ENCODE measurements around the gene GTF2IRD1.
A peak's percentile ranks its signal among the peaks of the same experiment; 100 is the strongest.
"Not testable (repeated sequence)": the region's sequence is repeated elsewhere in the genome, so short reads cannot be mapped to it uniquely, and the experiment has no call there.

GTF2IRD1 gene

GRCh38 chr7:74535951-74536356 lies 82.2 kb downstream of the GTF2IRD1 start:
- H3K4me3 ChIP-seq: no peak overlapping the region
- no peak overlapping the region for H3K27ac ChIP-seq

- H3K27ac ChIP-seq: peak overlapping the region in 1 of 21 experiments; percentile 2
Measured at GRCh38 chr7:74541937-74542336, 88.2 kb downstream of the GTF2IRD1 start.

GRCh38 chr7:74542558-74543117 lies 88.9 kb downstream of the GTF2IRD1 start:
- Histone ChIP-seq H3K4me3 (no peak overlapping the region), H3K27ac (peak overlapping the region in 1 of 21 experiments; percentile 2)

More at GRCh38 chr7:74541937-74542336, 88.2 kb downstream of the GTF2IRD1 start:
- not testable (repeated sequence) for H3K4me3 ChIP-seq

DNA sequence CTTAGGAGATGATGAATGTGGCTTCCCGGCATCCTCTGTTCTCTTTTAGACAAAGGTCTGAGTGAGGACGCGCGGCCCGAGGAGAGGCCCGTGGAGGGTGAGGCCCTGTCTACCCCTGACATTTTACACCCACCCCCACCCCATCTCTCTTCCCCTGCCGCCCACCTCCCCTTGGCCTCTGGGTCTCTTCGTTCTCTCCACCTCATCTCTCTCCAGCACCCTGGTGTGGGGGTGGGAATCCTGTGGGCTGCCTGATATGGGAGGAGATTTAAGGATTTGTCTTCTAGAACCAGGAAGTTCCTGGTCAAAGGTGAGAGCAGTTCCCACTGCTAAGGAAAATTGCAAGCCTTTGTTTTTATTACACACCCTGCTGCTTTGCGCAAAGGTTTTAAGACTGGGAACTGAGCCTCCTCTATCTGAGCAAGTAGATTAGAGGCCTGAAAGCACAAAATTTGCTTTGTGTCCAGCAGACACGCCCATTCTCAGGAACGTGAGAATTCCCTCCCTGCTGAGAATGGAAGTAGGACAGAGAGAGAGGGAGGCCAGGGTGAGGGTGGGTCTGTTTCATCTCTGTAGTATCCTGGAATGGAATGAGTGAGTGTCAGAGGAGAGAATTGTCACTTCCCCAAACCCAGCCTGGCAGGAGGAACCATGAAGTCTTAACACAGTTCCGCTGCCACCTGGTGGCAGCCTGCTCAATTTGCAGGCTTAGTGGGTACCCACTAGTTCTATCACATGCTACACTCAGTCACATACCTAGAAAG lies 91.2 kb downstream of the GTF2IRD1 start:
- peak overlapping the region in 5 of 21 experiments; percentile 2 to 47 (median 24) for H3K27ac ChIP-seq
- no peak overlapping the region for H3K4me3 ChIP-seq

DNA sequence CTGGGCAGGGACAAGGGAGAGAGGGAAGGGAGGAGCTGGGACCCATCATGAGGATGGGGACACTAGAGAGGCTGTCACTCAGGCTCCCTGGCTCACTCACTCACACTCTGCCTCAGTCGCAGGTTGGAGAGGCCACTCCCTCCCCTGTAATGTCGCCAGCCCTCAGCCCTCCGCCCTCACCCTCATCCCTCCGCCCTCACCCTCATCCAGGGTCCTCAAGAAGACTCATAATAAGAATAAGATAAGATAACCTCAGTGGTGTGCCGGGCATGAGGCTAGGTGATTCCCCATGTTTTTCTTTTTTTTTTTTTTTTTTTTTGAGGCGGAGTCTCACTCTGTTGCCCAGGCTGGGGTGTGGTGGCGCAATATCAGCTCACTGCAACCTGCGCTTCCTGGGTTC lies 92.2 kb downstream of the GTF2IRD1 start:
- H3K27ac ChIP-seq: no peak overlapping the region
- no peak overlapping the region for H3K4me3 ChIP-seq

GRCh38 chr7:74553596-74554012 lies 99.9 kb downstream of the GTF2IRD1 start:
- not testable (repeated sequence) for H3K4me3 ChIP-seq
- peak overlapping the region in 2 of 21 experiments; percentile 3 to 22 for H3K27ac ChIP-seq

- Histone ChIP-seq H3K27ac (peak overlapping the region in 2 of 21 experiments; percentile 3 to 9), H3K4me3 (no peak overlapping the region)
Measured at GRCh38 chr7:74554178-74554577, 100.5 kb downstream of the GTF2IRD1 start.

- no peak overlapping the region for H3K4me3 ChIP-seq
Measured at GRCh38 chr7:74560086-74560719, 106.5 kb downstream of the GTF2IRD1 start.

DNA sequence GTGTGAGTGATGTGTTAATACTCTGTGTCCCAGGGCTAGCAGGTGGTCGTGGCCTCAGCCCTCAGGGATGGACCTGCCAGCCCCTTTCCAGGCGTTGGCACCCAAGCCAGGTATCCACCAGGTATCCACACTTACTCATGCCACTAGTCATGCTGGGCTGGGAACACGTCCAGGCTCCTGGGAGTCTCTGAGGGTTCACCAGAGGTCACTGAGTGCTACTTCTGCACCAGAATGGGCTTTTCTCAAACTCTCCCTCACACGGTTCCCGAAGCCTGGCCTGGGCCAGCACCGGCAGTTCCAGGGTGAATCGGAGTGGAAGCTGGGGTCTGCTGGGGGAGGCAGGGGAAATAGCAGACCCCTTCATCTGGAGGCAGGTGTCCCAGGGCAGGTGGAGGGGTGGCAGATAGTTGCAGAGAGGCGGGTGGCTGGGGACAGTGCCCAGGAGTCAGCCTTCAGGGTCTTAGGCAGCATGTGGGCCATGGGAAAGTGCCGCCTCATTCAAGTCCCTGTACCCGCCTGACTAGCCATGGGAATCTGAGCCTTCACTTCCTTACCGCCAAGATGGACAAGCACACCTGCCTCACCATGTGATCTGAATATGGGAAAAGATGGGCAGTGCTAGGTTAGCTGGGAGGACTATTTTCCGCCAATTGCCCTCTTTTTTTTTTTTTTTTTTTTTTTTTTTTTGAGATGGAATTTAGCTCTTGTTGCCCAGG lies 108.3 kb downstream of the GTF2IRD1 start:
- no peak overlapping the region for H3K27ac ChIP-seq
- no peak overlapping the region for H3K4me3 ChIP-seq

More at GRCh38 chr7:74560086-74560719, 106.5 kb downstream of the GTF2IRD1 start:
- H3K27ac ChIP-seq: no peak overlapping the region

GRCh38 chr7:74563639-74564038 lies 109.9 kb downstream of the GTF2IRD1 start:
- not testable (repeated sequence) for H3K27ac ChIP-seq, H3K4me3 ChIP-seq

- H3K27ac ChIP-seq: no peak overlapping the region
Measured at GRCh38 chr7:74567318-74567668, 113.6 kb downstream of the GTF2IRD1 start.

DNA sequence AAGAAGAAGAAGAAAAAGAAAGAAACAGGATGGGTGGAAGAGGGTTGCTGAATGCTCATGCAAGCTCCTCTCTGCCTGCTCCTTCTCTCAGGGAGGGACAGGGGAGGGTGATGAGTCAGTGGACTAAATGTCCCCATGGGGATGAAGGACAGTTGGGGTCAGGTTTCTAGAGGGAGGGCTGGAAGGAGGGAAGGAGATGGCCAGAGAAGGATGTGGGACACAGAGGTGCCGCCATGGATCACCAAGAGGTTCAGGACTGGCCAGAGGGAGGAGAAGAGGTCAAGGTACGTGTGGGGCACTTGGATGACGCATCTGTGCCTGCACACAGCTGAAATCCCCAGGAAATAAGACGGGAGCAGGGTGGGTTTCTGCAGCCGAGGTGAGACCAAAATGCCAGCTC lies 115.0 kb downstream of the GTF2IRD1 start:
- no peak overlapping the region for H3K4me3 ChIP-seq
- no peak overlapping the region for H3K27ac ChIP-seq

More at GRCh38 chr7:74567318-74567668, 113.6 kb downstream of the GTF2IRD1 start:
- H3K4me3 ChIP-seq: no peak overlapping the region

DNA sequence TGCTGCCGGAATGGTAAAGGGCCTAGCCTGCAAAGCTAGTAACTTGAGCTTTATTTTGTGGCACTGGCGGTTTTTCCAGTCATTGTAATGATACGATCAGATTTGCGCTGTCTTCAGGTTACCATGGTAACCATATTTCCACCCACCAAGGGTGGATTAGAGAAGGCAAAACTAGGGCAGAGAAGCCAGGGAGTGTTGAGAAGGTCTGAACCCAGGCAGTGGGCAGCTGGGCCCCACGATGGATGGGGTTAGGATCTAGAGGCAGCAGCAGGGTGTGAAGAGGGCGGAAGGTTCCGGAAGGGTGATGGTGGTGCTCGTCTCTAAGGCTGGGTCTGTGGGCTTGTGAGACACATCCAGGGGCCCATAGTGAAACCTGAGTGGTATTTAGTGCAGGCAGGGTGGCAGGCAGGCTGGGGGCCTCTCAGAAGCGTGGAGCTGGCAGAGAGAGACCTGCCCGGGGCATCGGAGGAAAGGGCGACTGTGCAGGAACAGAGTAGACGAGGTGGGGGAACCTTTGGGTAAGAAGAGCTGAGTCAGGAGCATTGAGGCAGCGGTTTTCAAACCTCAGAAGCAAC lies 115.9 kb downstream of the GTF2IRD1 start:
- no peak overlapping the region for H3K4me3 ChIP-seq
- H3K27ac ChIP-seq: peak overlapping the region in 3 of 21 experiments; percentile 19 to 44 (median 35)

DNA sequence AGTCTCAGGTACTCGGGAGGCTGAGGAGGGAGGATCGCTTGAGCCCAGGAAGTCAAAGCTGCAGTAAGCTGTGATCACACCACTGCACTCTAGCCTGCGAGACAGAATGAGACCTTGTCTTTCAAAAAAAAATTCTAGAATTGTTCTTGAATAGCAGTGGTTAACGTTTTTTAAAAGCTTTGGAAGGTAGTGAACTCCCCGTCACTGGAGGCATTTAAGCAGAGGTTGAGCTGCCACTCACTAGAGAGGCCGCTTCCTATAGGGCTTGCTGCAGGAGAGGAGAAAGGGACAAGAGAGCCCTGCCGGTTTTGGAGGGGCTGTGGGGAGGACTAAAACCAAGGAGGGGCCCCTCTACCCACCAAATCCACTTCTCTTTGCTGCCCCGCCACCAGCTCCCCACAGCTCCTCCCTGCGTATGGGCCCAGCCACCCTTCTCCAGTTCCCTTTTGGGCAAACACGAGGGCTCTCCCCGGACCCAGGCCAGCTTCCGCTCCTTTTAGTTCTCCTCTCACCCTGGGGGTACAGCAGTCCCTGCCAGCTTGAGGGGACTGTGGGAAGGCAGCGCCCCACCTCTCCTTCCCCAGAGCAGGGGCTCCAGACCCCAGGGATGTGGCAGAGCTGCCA lies 116.9 kb downstream of the GTF2IRD1 start:
- H3K4me3 ChIP-seq: no peak overlapping the region
- peak overlapping the region in 1 of 21 experiments; percentile 3 for H3K27ac ChIP-seq

- H3K27ac ChIP-seq: peak overlapping the region in 19 of 21 experiments; percentile 6 to 78 (median 52)
- no peak overlapping the region for H3K4me3 ChIP-seq
Measured at GRCh38 chr7:74572301-74572979, 118.7 kb downstream of the GTF2IRD1 start.

DNA sequence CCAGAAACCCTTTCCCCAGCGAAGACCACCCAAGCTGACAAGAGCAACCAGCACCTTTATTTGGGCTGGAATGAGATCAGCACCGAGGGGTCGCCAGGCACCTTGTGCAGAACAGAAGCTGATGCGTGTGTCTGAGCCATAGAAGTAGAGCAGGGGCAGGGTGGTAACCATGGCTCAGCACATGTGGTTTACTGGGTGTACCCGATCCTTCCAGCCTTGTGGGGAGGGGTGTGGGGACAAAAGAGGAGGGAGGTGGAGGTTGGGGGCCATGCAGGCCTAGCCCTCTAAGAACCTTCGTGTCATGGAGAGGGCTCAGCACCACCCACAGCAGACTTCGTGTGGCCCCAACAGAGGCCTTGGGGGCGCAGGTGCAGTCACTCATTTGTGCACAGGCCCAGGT lies 119.8 kb downstream of the GTF2IRD1 start:
- H3K4me3 ChIP-seq: no peak overlapping the region
- peak overlapping the region in 19 of 21 experiments; percentile 11 to 78 (median 52) for H3K27ac ChIP-seq

DNA sequence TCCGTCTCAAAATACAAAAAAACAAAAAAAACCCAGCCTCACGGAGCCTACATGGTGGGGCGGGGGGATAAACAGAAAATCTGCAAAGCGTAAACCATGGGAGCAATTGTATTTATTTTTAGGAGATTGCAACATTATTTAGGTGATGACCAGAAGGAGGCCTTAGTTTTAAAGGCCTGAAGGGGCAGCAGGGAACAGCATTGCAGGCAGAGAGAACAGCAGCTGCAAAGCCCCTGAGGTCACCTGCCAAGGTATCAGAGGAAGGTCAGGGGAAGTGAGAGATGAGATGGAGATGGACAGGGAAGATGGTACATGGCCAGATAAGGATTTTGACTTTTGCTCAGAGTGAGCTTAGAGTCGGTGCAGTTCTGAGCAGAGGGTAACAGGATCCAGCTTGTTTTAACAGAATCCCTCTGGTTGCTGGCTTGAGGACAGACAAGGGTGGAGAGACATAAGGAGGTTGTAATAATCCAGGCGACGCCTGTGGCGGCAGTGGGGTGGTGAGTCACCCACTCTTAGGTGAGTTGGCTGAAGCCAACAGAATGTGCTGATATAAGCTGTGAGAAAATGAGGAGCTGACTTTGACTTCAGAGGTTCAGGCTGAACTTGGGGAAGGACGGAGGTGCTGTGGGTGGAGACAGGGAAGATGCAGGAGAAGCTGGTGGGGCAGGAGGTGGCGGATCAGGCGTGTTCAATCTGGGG lies 121.5 kb downstream of the GTF2IRD1 start:
- no peak overlapping the region for H3K4me3 ChIP-seq
- peak overlapping the region in 18 of 21 experiments; percentile 16 to 78 (median 62) for H3K27ac ChIP-seq

GRCh38 chr7:74575811-74576210 lies 122.1 kb downstream of the GTF2IRD1 start:
- no peak overlapping the region for H3K4me3 ChIP-seq
- peak overlapping the region in 19 of 21 experiments; percentile 10 to 78 (median 46) for H3K27ac ChIP-seq
